Measurements from ENCODE around the gene IFNA14. TPM values are rescaled to one million over a fixed set of nuclear protein-coding genes. Genes with fewer than 3 reads are reported as not detected.
"Not testable (repeated sequence)": the region's sequence is repeated elsewhere in the genome, so short reads cannot be mapped to it uniquely, and the experiment has no call there.

IFNA14 gene
- total RNA-seq, 1 donor from 2014 or later: not detected

DNA sequence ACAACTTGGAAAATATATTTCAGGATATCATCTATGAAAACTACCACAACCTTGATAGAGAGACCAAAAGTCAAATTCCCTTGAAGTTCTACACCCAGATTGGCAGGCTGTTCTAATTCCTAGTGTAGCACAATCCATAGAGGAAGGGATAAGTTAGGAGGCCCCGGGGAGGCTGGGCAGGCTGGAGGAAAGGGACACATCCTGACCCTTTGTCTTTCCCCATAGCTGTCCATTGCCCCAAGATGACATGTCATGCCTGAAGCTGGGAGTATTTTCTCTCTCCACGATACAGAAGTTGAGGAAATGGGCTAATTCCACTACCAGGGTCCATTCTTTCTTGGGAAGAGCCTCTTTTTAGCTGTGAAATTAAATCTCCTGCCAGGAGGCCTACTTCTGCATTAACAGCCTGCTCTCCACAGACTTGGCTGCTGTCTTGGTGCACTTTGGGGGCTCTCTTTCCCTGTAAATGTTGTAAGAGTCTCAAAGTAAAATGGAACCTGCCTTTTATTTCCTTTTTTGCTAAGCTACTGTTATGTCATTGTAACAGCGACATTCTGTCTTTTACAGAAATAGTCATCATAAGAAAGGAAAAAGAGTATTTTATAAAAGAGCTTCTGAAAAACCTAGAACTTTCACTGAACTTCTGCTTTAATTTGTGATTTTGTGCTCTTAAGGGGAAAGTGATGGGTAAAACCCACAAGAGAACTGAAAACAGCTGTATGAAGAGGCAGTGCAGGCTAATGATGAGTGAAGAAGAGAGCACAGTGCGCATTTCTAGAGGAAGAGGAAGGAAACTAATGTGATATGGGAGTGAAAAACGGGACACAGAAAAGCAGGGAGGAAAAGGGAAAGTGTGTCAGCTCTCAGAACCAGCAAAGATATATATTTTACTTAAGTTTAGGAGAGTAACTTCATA is 26.1 kb downstream of the IFNA14 start:
- TF ChIP-seq CTCF (conservative IDR thresholded peaks at IDR 0.05; ENCODE audit: low read depth, low read length): peak; percentile 63
- not testable (repeated sequence) for DNase-seq (ENCODE audit: low read depth); H3K4me3 ChIP-seq (ENCODE audit: low read depth, low read length)

- not testable (repeated sequence) for H3K4me3 ChIP-seq (ENCODE audit: low read depth, low read length); DNase-seq (ENCODE audit: low read depth)
Measured at GRCh38 chr9:21212160-21212559, 27.6 kb downstream of the IFNA14 start.

DNA sequence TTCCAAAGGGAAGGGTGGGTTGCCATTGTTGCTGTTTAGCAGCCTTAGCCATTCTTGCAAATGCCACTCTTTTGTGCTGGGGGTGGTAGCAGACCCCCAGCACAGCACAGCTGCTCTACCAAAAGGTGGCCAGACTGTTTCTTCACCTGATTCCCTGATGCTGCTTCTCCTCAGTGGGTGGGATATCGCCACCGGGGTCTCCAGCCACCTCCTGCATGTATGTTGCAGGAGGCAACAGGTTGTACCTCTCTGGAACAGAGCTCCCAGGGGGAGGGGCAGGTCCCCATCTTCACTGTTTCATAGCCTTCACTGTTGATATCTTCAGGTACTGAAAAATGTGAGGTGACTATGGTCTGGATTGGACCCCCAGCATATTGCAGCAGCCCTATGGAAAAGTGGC is 29.0 kb downstream of the IFNA14 start:
- H3K4me3 ChIP-seq (ENCODE audit: low read depth, low read length); DNase-seq (ENCODE audit: low read depth): not testable (repeated sequence)

- H3K4me3 ChIP-seq (ENCODE audit: low read depth, low read length): no peak overlapping the region
- DNase-seq (ENCODE audit: low read depth): no peak
- TF ChIP-seq CTCF (conservative IDR thresholded peaks at IDR 0.05; ENCODE audit: low read depth, low read length): no peak
Measured at GRCh38 chr9:21210311-21210710, 29.5 kb downstream of the IFNA14 start.

GRCh38 chr9:21207043-21207442 is 32.8 kb downstream of the IFNA14 start, which contains the start of gene IFNA10:
IFNA10 (minus strand) TSS chr9:21207143; CDS start chr9:21207097, 46 bp downstream.
- not testable (repeated sequence) for H3K4me3 ChIP-seq (ENCODE audit: low read depth, low read length); DNase-seq (ENCODE audit: low read depth)

- no peak for DNase-seq (ENCODE audit: low read depth)
Measured at GRCh38 chr9:21205204-21205603, 34.6 kb downstream of the IFNA14 start.

GRCh38 chr9:21202105-21202504 is 37.7 kb downstream of the IFNA14 start, which contains the start of gene IFNA7:
IFNA7 (minus strand) TSS chr9:21202205; CDS start chr9:21202165, 40 bp downstream.
- not testable (repeated sequence) for H3K4me3 ChIP-seq (ENCODE audit: low read depth, low read length); DNase-seq (ENCODE audit: low read depth)

More at GRCh38 chr9:21205204-21205603, 34.6 kb downstream of the IFNA14 start:
- TF ChIP-seq CTCF (conservative IDR thresholded peaks at IDR 0.05; ENCODE audit: low read depth, low read length): no peak
- H3K4me3 ChIP-seq (ENCODE audit: low read depth, low read length): no peak overlapping the region

GRCh38 chr9:21194867-21195776 is 44.7 kb downstream of the IFNA14 start:
- not testable (repeated sequence) for DNase-seq (ENCODE audit: low read depth)

More at GRCh38 chr9:21194867-21195776, 44.7 kb downstream of the IFNA14 start:
- TF ChIP-seq CTCF (conservative IDR thresholded peaks at IDR 0.05; ENCODE audit: low read depth, low read length): peak; percentile 62
- H3K4me3 ChIP-seq (ENCODE audit: low read depth, low read length): not testable (repeated sequence)

Other genes with a start within 250 kb of the IFNA14 start
- 2.0 and 3.5 TPM in 2 replicates for gene HACD4, start 208.4 kb downstream of the IFNA14 start, total RNA-seq
- not detected in 2 replicates for gene IFNB1, start 162.1 kb downstream of the IFNA14 start, total RNA-seq
- gene IFNW1, start 98.2 kb downstream of the IFNA14 start, total RNA-seq: not detected in 2 replicates
- not detected in 2 replicates for gene IFNA21, start 73.3 kb downstream of the IFNA14 start, total RNA-seq
- not detected in 2 replicates for gene IFNA4, start 52.4 kb downstream of the IFNA14 start, total RNA-seq
- not detected in 2 replicates for gene IFNA7, start 37.8 kb downstream of the IFNA14 start, total RNA-seq
- not detected in 2 replicates for gene IFNA10, start 32.9 kb downstream of the IFNA14 start, total RNA-seq
- gene IFNA16, start 22.7 kb downstream of the IFNA14 start, total RNA-seq: not detected in 2 replicates
- gene IFNA17, start 11.8 kb downstream of the IFNA14 start, total RNA-seq: not detected in 2 replicates
- not detected in 2 replicates for gene IFNA5, start 65.3 kb upstream of the IFNA14 start, total RNA-seq
- 13.1 and 16.8 TPM in 2 replicates for gene KLHL9, start 95.4 kb upstream of the IFNA14 start, total RNA-seq
- not detected in 2 replicates for gene IFNA6, start 110.9 kb upstream of the IFNA14 start, total RNA-seq
- gene IFNA13, start 128.1 kb upstream of the IFNA14 start, total RNA-seq: not detected in 2 replicates
- gene IFNA2, start 145.4 kb upstream of the IFNA14 start, total RNA-seq: not detected in 2 replicates
- not detected in 2 replicates for gene IFNA8, start 169.1 kb upstream of the IFNA14 start, total RNA-seq
- gene IFNA1, start 200.4 kb upstream of the IFNA14 start, total RNA-seq: not detected in 2 replicates
- gene IFNE, start 242.3 kb upstream of the IFNA14 start, total RNA-seq: not detected in 2 replicates

Measured in epithelial cell of proximal tubule (primary cell).